Neural progenitor cell (in vitro differentiated cells): ENCODE measurements around the gene SWAP70.

ENCODE experiments used
- EZH2 ChIP-seq: fragments of 200-600 bp; sonication (generic); IDR thresholded peaks from 2 replicates; pipeline ENCODE4 v1.6.1; 2017; ENCODE audit warnings: antibody characterized with exemption, mild to moderate bottlenecking, moderate library complexity
- TF ChIP-seq, protein P1 (sequence below): fragments of 200-600 bp; sonication (generic); IDR thresholded peaks from 2 replicates; pipeline ENCODE4 v1.5.1; 2017; ENCODE audit warnings: antibody characterized with exemption, mild to moderate bottlenecking

DNA sequence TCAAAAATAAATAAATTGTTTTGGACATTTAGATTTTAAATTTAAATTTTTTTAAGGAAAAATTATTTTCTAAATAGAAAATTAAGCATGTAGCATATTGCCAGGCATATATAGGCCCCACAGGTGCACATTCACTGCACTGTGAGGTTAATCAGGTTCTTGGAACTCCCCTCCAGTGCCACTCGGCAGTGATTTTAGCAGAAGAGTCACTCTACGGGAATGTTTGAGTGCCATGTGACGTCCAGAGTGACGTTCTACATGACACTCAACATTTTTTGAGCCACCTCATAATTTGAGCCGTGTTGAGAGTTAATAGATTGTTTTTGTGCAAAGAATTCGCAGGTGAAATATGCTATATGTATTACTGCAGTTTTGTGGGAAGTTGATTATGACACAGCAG is 77.4 kb downstream of the SWAP70 start:
- TF ChIP-seq, protein P1, sequence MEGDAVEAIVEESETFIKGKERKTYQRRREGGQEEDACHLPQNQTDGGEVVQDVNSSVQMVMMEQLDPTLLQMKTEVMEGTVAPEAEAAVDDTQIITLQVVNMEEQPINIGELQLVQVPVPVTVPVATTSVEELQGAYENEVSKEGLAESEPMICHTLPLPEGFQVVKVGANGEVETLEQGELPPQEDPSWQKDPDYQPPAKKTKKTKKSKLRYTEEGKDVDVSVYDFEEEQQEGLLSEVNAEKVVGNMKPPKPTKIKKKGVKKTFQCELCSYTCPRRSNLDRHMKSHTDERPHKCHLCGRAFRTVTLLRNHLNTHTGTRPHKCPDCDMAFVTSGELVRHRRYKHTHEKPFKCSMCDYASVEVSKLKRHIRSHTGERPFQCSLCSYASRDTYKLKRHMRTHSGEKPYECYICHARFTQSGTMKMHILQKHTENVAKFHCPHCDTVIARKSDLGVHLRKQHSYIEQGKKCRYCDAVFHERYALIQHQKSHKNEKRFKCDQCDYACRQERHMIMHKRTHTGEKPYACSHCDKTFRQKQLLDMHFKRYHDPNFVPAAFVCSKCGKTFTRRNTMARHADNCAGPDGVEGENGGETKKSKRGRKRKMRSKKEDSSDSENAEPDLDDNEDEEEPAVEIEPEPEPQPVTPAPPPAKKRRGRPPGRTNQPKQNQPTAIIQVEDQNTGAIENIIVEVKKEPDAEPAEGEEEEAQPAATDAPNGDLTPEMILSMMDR: no peak
- no peak for TF ChIP-seq EZH2
